D341Med (cell line): ENCODE results near the gene RTN4R.
"Not testable (repeated sequence)": the region's sequence is repeated elsewhere in the genome, so short reads cannot be mapped to it uniquely, and the experiment has no call there.

Experiments used
- DNase-seq: peaks from one replicate; pipeline ENCODE4 v3.0.0; 2012; ENCODE audit warnings: low spot score

The RTN4R gene

DNA sequence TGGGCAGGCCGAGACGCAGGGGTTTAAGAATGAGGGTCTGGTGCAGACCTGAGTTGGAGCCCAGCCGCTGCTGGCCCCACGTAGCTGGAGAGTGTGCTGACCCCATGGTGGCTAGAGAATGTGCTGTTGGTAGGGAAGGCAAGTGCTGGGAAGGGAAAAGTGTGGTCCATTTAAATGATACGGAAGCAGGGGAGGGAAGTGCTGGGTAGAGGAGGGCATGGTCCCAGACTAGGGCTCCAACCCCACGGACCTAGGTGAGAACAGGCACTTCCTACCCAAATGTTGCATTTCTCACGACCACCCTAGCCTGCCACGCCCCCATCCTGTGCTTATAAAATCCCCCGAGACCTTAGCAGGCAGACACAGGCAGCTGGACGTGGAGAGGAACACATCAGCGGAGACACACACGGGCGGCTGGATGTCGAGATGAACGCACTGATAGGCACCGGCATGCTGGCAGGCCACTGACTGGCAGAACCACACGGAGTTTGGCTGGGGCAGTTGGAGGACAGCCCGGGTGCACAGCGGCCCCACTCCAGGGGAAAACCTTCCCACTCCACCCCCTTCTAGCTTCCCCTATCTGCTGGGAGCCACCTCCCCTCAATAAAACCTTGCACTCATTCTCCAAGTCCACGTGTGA is 18.8 kb upstream of the RTN4R start:
- not testable (repeated sequence) for DNase-seq

DNA sequence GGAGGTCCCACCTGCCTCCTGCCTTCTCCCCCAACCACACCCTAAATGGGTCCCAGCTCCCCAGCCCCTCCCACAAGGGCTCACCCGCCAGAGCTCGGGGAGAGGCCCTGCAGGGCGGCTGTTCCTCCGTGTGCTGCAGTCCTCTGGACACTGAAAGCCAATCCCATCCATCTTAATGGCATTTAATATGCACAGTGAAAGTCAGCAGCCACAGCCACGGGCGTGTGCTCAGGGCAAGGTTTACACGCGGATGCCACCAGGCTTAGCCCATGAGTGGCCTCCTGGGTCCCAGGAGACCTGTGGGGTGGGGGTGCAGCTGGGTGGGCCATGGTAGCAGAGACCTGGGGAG is 18.2 kb upstream of the RTN4R start:
- DNase-seq: not testable (repeated sequence)

DNA sequence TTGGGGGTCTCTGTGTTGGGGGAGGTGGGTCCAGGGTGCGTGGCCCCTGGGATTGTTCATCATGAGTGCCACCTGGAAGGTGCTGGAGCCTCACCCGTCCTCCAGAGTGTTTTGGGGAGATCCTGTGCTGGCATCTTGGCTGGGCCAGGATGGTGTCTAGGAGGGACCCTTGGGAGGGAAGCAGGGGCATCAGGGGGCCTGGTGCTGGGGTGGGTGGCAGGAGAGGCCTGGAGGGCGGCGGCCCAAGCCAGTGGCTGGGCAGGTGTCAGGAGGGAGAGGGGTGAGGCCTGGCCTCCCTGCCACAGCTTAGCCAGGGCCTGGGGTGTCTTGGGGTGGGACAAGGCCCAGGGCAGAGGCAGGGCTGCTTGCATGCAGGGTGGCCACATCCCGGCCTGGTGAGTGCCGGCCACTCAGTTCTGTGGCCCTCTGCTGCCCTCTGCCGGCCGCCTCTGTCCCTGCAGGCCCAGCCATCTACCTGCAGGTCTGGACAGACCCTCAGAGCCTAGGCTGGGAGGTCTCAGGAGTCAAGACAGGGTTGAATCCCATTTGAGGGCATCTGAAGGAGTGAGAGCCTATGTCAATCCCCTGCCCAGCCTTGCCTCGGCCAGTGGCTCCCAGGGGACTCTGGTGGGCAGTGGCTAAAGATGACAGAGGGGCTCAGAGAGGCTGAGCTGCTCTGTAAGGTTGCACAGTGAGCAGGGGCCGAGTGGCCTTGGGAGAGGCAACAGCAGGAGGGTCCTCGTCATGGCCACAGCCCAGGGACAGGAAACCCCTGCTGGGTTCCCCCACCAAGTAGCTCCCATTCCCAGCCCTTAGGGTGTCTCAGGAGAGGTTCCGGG is 17.6 kb upstream of the RTN4R start:
- DNase-seq: peak; percentile 72

DNA sequence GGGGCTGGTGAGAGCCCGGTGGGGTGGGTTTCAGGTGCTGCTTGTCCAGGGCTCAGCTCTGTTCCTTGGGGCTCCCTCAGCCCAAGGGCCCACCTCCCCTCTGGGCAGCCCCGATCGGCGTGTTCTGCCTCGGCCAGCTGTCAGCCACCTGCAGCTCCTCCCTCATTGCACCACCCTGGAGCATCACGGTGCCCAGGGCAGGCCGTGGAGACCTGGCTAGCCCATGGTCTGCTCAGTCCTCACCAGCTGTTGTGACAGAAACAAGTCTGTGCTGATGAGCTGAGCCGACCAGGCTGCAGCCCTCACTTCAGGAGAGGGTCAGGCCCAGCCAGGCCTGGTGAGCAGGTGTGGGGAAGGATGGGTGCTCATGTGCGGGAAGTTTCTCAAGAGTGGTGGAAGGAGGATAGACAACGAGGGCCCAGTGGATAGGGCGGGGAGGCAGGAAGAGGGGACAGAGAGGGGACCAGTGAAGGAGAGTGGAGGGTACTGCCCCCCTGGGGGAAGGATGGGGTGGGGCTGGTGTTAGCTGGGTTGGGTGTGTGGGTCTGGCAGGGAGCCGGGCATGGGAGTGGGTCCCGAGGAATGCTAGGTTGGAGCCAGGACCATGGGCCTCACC is 16.5 kb upstream of the RTN4R start:
- DNase-seq: no peak

DNA sequence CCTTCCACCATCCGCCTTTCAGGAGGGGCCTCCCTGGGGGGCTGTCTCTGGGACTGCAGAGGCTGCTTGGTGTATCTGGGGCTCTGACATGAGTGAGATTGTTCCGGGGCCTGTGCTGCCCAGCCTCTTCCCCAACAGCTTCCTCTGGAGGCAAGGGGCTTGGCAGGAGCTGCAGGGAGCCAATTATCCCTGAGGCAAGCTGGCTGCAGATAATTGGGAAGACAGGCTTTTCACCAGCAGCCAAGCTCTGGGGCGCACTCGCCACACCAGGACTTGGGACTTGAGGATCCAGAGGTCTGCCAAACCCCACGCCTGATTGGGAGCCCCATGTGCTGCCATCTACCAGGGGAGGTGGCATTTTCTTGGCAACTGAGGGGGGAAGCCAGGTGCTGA is 15.6 kb upstream of the RTN4R start:
- no peak for DNase-seq

DNA sequence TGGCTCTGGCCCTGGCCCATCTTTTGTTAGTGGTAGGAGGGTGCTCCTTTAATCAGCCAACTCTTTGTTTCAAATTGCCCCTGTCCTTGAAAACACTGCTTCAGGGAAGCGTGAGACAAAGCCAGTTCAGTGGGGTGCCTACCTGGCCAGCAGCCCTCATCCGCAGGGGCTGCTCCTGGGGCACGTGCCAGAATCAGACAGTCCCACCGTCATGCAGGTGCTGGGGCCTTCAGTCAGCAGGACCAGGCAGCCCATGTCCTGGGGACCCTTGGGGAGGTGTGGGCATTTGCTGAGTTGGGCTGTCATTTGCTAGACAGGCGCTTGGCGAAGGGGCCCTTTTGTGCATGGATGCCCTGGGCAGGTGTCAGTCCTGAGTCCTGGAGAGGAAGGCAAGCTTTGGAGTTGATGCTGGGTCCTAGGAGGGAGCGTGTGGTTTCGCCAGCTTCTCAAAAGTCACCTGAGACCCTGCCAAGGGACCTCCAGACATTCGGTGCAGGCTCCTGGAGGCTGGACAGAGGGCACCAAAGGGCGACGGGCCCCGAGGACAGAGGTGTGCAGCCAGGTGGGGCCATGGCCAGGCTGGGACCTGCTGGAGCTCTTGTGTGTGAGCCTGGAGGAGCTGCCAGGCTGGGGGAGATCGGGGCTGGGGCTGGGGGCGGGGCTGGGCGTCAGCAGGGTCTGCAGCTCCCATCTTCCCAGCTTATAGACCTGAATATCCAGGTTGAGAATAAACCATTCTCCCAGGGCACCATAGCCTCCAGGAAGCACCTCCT is 15.0 kb upstream of the RTN4R start:
- no peak for DNase-seq

DNA sequence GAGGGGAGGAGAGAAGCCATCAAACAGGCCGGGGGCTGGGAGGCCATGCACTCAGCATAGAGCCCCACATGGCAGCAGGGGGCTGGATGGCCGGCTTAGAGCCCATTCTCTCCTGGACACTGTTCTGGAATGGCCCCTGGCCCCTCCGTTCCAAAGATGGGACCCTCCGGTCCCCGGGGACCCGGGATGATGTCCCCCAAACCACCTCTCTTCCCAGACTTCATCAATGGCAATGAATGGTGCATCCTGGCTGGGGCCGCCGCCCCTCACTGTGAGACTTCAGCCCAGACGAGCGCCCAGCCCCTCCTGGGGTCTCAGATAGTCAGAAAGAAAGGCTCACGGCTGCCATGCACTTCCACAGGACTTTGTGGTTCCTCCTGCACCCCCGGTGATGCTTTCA is 13.8 kb upstream of the RTN4R start:
- DNase-seq: no peak

DNA sequence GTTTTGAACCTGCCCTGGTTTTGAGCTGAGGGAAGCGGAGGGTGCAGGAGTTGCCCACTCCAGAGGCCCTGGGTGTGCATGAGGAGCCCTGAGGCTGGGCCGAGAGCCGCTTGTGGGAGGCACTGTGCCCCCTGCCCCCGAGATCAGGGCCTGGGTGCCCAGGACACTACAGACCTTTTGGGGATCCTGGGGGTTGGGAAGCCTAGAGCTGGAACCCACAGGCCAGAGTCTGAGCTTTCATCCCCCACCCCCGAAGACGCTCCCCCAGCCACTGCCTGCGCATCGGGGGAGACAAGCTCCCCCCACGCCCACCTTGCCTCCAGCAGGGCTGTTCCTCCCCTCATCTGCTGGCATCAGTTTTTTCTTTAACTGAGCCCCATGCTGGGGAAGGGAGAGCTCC is 13.4 kb upstream of the RTN4R start:
- DNase-seq: not testable (repeated sequence)

DNA sequence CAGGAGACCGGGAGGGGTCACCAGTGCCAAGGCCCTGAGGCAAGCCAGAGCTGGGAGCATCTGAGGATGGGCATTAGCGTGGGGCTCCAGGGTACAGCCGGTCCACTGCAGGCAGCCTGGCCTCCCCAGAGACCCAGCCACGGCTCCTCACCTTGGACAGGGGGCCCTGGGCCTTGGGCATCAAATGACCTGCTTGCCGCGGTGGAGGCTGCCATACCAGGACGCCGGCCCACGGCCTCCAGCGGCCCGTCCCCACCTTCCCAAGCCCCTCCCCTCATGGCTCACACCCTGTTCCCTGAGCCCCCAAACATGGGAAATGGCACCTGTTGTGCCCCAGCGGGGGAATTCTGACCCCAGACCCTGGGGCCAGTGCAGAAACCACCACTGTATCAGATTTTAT is 12.7 kb upstream of the RTN4R start:
- no peak for DNase-seq

DNA sequence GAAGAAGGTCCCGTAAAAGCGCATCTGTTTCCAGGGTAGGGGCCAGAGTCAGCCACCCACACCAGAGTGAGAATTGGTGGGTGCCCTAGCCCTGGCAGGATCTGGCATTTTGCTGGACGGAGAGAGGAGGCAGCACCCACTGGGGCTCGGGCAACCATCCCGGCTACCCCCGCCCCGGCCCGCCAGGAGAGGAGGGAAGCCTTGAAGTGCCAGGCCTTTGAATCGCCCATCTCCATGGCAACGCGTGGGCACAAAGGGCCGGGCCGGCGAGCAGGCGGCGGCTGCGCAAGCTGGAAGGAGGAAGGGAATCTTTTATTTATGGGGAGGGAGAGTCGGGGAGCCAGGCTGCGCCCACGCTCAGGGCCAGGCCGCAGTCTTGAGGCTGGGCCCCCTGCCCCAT is 12.0 kb upstream of the RTN4R start:
- DNase-seq: not testable (repeated sequence)

DNA sequence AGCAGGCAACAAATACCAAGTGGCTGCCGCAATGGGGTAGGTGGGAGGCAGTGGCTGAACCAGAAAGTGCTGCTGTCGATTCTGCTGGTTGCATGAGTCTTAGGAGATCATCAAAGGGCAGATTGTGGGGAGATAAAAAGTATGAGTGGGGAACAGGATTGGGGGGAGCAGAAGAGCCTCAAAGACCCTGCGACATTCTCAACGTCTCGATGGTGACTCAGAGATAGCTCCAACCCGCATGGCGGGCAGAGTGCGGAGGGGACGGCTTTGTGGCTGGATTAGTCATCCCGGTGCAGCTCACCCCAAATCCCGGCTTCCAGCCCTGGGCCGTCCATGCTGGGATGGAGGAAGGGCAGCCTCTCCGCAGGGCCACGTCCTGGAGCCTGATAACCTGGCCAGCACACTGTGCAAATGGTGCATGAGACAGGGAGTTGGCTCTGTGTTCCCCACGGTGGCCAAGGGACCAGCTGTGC is 11.6 kb upstream of the RTN4R start:
- no peak for DNase-seq

DNA sequence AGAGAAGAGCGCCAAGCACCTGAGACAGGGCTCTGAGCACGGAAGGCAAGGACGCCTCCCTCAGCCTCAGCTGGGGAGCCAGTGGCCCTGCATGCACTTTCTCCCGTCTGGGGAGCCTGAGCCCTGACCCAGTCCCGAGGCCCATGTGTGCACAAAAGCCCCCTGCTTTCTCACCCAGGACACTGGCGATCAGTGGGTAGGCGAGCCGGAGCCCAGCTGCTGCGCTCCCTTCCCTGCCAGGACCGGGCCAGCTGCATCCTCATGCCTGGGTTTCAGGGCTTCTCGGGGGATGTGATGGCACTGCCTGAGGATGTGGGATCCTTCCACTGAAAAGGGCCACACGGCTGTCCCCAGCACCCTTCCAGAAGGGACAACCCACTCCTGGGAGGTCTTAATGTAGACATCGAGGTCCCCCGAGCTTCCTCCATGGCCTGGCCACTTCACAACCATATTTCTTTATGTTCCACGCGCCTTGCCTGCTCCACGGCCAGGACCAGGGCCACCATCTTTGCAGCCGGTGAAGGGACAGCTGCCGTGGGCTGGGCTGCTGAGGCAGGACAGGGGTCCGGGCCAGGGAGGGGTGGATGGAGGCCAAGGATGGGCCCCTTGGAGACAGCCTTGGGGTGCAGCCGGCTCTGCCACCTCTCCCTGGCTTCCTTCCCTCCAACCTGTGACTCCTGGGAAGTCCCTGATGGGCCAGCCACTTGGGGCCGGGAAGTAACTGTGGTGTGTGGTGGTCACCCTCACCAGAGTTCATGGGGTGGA is 10.8 kb upstream of the RTN4R start:
- DNase-seq: not testable (repeated sequence)

DNA sequence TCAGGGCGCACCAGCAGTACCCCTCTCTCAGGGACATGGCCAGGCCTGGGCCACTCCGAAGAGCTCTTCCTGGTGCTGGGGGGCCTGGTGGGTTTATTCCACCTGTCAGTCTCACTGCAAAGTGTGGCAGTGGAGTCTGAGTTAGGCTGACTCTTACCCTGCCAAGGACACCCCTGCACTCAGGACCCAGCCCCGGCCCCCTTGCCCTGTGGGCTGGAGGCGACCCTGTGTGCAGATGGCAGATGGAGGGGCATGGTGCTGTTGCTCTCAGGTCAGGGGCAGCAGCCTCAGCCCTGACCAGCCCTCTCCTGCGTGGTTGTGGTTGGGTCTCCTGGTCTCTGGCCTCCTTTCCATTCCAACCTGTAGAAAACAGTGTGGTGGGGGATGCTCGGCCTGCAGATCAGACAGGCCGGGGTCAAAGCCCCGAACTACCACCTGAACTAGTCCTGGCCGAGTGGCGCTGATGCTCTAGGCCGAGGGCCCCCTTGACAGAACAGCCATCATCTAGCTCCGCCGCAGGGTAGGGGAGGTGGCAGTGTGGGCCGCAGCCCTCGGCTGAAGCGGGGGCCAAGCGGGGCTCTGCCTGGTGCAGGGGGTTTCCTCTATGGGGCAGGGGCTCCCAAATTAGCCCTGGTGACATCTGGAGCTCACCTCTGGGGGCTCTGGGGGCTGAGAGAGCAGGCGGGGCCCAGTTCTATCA is 10.0 kb upstream of the RTN4R start:
- not testable (repeated sequence) for DNase-seq

DNA sequence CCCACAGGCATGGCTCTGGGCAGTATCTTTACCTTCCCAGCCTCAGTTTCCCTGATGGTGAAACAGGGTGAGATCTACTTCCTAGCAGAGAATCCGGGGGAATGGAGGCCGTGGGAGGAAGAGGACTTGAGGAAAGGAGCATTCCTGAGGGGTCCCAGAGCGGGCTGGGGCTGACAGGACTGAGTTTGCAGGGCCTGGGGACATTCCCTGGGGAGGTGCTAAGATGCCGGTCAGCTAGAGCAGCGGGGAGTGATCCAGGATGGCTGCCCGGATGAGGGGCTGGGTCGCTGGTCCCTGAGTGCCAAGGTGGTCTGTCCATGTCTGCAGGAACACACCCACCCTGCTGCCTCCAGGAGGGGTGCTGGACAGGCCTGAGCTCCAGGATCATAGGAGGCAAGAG is 8.3 kb upstream of the RTN4R start:
- no peak for DNase-seq

DNA sequence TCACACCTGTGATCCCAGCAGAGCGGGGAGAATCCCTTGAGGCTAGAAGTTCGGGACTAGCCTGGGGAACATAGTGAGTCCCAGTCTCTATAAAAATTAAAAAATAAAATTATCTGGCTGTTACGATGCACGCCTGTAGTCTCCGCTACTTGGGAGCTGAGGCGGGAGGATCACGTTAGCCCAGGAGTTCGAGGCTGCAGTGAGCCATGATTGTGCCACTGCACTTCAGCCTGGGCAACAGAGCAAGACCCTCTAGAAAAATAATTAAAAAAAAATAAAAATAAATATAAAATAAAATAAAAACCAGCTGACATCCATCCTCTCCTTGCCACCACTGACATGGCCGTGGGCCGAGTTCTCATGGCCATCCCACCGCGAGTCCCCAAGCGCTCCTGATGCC is 7.7 kb upstream of the RTN4R start:
- DNase-seq: no peak

DNA sequence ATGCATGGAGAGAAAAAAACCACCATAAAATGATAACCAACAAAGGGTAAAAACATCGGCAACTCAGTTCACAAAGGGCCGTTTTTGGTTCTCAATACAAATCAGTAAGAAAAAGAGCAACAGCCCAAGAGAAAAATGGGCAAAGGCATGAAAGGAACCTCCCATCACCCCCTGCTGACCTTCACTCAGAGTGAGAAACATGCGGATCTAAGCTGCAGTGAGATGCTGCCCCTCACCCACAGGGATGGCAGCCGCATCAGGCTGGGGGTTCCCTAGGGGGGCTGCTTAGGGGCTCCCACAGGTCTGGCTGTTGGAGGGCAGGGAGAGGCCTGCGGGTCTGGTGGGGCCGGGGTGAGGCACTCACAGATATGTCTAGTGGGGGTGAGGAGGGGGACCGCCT is 7.2 kb upstream of the RTN4R start:
- not testable (repeated sequence) for DNase-seq

DNA sequence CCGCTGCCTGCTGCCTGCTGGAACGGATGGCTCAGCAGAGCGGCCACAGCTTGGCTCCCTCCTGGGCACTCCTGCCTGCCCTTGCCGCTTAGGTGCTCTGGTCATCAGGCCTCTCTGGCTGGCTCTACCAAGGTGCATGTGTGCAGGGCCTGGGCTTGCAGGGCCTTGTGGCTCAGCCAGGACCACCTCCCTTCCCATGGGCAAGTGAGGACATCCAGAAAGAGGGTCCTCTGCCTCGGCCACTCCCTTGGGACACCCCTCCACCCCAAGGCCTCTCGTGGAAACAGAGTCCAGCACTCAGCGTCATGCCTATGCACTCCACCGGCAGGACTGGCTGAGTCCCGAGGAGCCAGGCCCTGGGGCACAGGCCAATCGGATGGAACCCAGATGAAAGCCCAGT is 6.3 kb upstream of the RTN4R start:
- not testable (repeated sequence) for DNase-seq

DNA sequence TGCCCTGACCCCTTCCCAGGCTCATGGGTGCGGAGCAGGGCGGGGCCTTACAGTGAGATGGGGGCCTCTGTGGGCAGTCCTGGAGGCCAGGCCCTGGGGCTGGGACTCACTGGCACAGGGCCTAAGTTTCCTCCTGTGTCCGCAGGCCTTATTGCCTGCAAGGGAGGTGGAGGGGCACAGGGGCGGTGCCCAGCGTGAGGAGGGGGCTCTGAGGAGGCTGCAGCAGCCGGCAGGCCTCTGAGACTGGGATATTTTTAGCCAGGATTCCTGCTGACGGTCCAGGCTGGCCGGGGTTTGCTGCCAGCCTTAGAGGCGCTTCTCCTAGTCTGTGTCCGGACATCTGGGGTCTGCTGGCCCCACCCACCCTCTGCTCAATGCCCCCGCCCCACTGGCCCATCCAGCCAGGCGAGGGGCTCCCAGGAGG is 5.7 kb upstream of the RTN4R start:
- no peak for DNase-seq

DNA sequence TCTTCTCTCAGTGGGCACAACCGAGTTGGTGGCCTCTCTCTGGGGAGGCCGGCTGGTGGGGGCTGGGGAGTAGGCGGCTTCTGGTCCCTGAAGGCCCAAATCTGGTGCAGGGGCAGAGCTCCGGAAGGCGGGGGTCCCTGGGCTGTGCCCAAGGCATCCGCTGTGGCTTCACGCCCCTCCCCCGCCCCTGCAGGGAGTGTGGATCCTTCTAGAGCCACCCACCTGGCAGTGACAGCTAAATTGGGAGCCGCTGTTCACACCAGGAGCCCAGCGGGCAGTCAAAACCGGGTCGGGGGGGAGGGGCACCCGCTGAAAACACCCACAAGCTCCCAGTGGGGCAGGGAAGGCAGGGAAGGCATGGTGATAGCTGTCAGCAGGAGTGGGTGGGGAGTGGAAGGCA is 4.6 kb upstream of the RTN4R start:
- no peak for DNase-seq

DNA sequence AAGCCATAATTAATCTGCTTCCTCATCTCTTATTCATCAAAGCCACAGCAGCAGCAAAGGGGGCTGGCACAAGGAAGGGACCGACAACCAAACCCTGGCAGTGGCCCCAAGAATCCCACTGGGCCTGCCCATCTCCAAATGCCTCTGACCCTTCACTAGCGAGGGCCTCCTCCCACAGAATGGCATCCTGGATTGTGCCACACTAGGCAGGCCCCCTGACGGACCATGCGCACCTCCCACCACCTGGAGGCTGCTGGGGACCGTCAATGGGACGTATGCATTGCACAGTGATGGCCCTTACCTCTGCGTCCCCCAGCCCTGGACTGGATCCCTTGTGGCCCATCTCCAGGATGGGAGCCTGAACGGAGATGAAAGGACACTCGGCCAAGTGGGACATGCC is 4.1 kb upstream of the RTN4R start:
- no peak for DNase-seq
